IMR-90 (cell line): ENCODE results near the gene MAPKAPK2. TPM values are rescaled to one million over a fixed set of nuclear protein-coding genes. Genes with fewer than 3 reads are reported as not detected.

ENCODE experiments used
- ATAC-seq: fragments of 200-7000 bp; cut with Tn5 transposase; 2 replicates; pipeline ENCODE4 v1.9.1; 2020; ENCODE audit warnings: low read depth, mild to moderate bottlenecking, moderate library complexity
- BruUV-seq: library from RNA; stranded (reverse); fragments of 400-500 nt; replicated peaks from 2 replicates; lab custom pipeline; 2021; lab: Mats Ljungman, UMichigan
- CTCF ChIA-PET: fragments of 300-600 bp; formaldehyde crosslinking; extraction: SDS; loops from one replicate; lab custom pipeline; 2021; ENCODE audit warnings: antibody characterized with exemption; lab: Yijun Ruan, JAX
- POLR2A ChIA-PET: fragments of 300-600 bp; sonication (Branson Sonifier 250); formaldehyde crosslinking; loops from one replicate; lab custom pipeline; 2022; ENCODE audit warnings: antibody characterized with exemption; ENCODE audit not compliant: unreplicated experiment; lab: Charles Lee
- DNase-seq: peaks from one replicate; pipeline ENCODE4 v3.0.0; 2013
- H2AFZ ChIP-seq: replicated peaks from 2 replicates; pipeline ENCODE3; 2013; ENCODE audit warnings: low read length, mild to moderate bottlenecking; ENCODE audit not compliant: poor library complexity
- H2AK5ac ChIP-seq: 2 replicates; pipeline ENCODE4 v1.6.1; 2013; ENCODE audit warnings: low read depth, low read length, inconsistent platforms
- H2AK9ac ChIP-seq: replicated peaks from 2 replicates; pipeline ENCODE3; 2013; ENCODE audit warnings: mild to moderate bottlenecking, low read depth, low read length, moderate library complexity; ENCODE audit not compliant: poor library complexity
- H2BK120ac ChIP-seq: 2 replicates; pipeline ENCODE4 v1.6.1; 2013; ENCODE audit warnings: low read depth, low read length, inconsistent platforms
- H2BK15ac ChIP-seq: 3 replicates; pipeline ENCODE4 v1.6.1; 2013; ENCODE audit warnings: low read depth, low read length, inconsistent platforms
- H2BK20ac ChIP-seq: 2 replicates; pipeline ENCODE4 v1.6.1; 2013; ENCODE audit warnings: low read depth, mild to moderate bottlenecking, inconsistent platforms, low read length, moderate library complexity
- H2BK5ac ChIP-seq: 2 replicates; pipeline ENCODE4 v1.6.1; 2013; ENCODE audit warnings: mild to moderate bottlenecking, low read depth, low read length, inconsistent platforms; ENCODE audit not compliant: poor library complexity, severe bottlenecking
- H3K14ac ChIP-seq: replicated peaks from 2 replicates; pipeline ENCODE4 v1.6.1; 2013; ENCODE audit warnings: low read depth, low read length, inconsistent platforms
- H3K18ac ChIP-seq: 2 replicates; pipeline ENCODE4 v1.6.1; 2013; ENCODE audit warnings: low read depth, low read length, control low read depth
- H3K23ac ChIP-seq: 2 replicates; pipeline ENCODE4 v1.6.1; 2013; ENCODE audit warnings: low read depth, low read length, inconsistent platforms
- H3K27ac ChIP-seq: 2 replicates; pipeline ENCODE4 v1.5.1; 2013; ENCODE audit warnings: mild to moderate bottlenecking, control low read depth, low read length; ENCODE audit not compliant: insufficient read depth
- H3K27me3 ChIP-seq: 2 replicates; pipeline ENCODE4 v1.6.1; 2013; ENCODE audit warnings: low read length; ENCODE audit not compliant: control insufficient read depth, insufficient read depth
- H3K36me3 ChIP-seq: 2 replicates; pipeline ENCODE4 v1.6.1; 2013; ENCODE audit warnings: low read length, mixed read lengths; ENCODE audit not compliant: control insufficient read depth, insufficient read depth
- H3K4ac ChIP-seq: 2 replicates; pipeline ENCODE4 v1.6.1; 2013; ENCODE audit warnings: low read depth, low read length, inconsistent platforms
- H3K4me1 ChIP-seq: 2 replicates; pipeline ENCODE4 v1.6.1; 2013; ENCODE audit warnings: low read length, mixed read lengths; ENCODE audit not compliant: control insufficient read depth, insufficient read depth
- H3K4me2 ChIP-seq: 2 replicates; pipeline ENCODE4 v1.6.1; 2013; ENCODE audit warnings: low read depth, mild to moderate bottlenecking, control low read depth, low read length, moderate library complexity
- H3K4me3 ChIP-seq: 2 replicates; pipeline ENCODE4 v1.5.1; 2013; ENCODE audit warnings: low read depth, mild to moderate bottlenecking, control low read depth, low read length, moderate library complexity; ENCODE audit not compliant: insufficient read depth
- H3K56ac ChIP-seq: 2 replicates; pipeline ENCODE4 v1.6.1; 2013; ENCODE audit warnings: low read length, inconsistent platforms; ENCODE audit not compliant: insufficient read depth; ENCODE audit errors: extremely low read depth
- H3K79me1 ChIP-seq, 2 experiments: 2 replicates each; pipeline ENCODE4 v1.6.1; 2013; ENCODE audit warnings: low read length in 2 of 2, inconsistent platforms in 1 of 2, low read depth in 1 of 2
- H3K9ac ChIP-seq: 2 replicates; pipeline ENCODE4 v1.6.1; 2013; ENCODE audit warnings: low read depth, low read length, control low read depth
- H3K9me1 ChIP-seq: 2 replicates; pipeline ENCODE4 v1.6.1; 2013; ENCODE audit warnings: low read length, inconsistent platforms; ENCODE audit not compliant: insufficient read depth
- H3K9me3 ChIP-seq: 2 replicates; pipeline ENCODE4 v1.6.1; 2013; ENCODE audit warnings: low read length; ENCODE audit not compliant: control insufficient read depth, insufficient read depth
- H4K20me1 ChIP-seq: 2 replicates; pipeline ENCODE4 v1.6.1; 2013; ENCODE audit warnings: low read length, inconsistent platforms; ENCODE audit not compliant: insufficient read depth
- H4K5ac ChIP-seq: 2 replicates; pipeline ENCODE4 v1.6.1; 2013; ENCODE audit warnings: mild to moderate bottlenecking, low read depth, low read length, control low read depth
- H4K8ac ChIP-seq, 2 experiments: 2 replicates each; pipeline ENCODE4 v1.6.1; 2013; ENCODE audit warnings: low read depth in 2 of 2, low read length in 2 of 2, control low read depth in 1 of 2, inconsistent platforms in 1 of 2
- H4K91ac ChIP-seq: 2 replicates; pipeline ENCODE4 v1.6.1; 2013; ENCODE audit warnings: low read depth, low read length, inconsistent platforms; ENCODE audit not compliant: insufficient read depth
- BHLHE40 ChIP-seq: fragments of 150-350 bp; IDR thresholded peaks from 2 replicates; pipeline ENCODE4 v1.6.1; 2016; ENCODE audit warnings: mild to moderate bottlenecking, low read depth, low read length
- CEBPB ChIP-seq: IDR thresholded peaks from 2 replicates; pipeline ENCODE4 v1.6.1; 2012; ENCODE audit warnings: low read depth, low read length, improper control_type of control experiment
- CHD1 ChIP-seq: IDR thresholded peaks from 2 replicates; pipeline ENCODE4 v1.6.1; 2012; ENCODE audit warnings: low read depth, low read length, improper control_type of control experiment
- ELK1 ChIP-seq: fragments of 150-350 bp; IDR thresholded peaks from 2 replicates; pipeline ENCODE4 v1.6.1; 2016; ENCODE audit warnings: low read depth, mild to moderate bottlenecking, low read length, moderate library complexity, borderline replicate concordance
- MXI1 ChIP-seq: IDR thresholded peaks from 2 replicates; pipeline ENCODE4 v1.6.1; 2012; ENCODE audit warnings: low read depth, mild to moderate bottlenecking, low read length, moderate library complexity, borderline replicate concordance
- RAD21 ChIP-seq: IDR thresholded peaks from 2 replicates; pipeline ENCODE4 v1.6.1; 2012; ENCODE audit warnings: low read length, improper control_type of control experiment
- RFX5 ChIP-seq: IDR thresholded peaks from 2 replicates; pipeline ENCODE4 v1.8.0; 2012; ENCODE audit warnings: low read depth, mild to moderate bottlenecking, low read length, moderate library complexity
- WGBS, 2 experiments: methylation state at CpG; one replicate each; pipeline versions ENCODE4 v1.1.5 to v1.1.7; 2013; ENCODE audit warnings: missing lambda C conversion rate in 2 of 2; ENCODE audit not compliant: insufficient read length in 1 of 2; ENCODE audit errors: extremely low coverage in 2 of 2; 5-methylcytosine and 5-hydroxymethylcytosine counted together
- dilution Hi-C: fragments of 300-500 bp; cut with HindIII; formaldehyde crosslinking; loops from one replicate; pipeline ENCODE4 v1.14.3; 2018; ENCODE audit warnings: low sequenced_read_pairs; ENCODE audit not compliant: unreplicated experiment
- in situ Hi-C: fragments of 300-500 bp; cut with MboI; formaldehyde crosslinking; loops from 3 replicates; pipeline ENCODE4 v1.14.3; 2019; ENCODE audit warnings: low sequenced_read_pairs, inconsistent platforms, mixed read lengths
- intact Hi-C: fragments of 100-400 bp; cut with micrococcal nuclease; formaldehyde crosslinking; loops from 2 replicates; pipeline ENCODE4 v1.10.0; 2022
- polyA plus RNA-seq, 3 experiments: library from polyadenylated mRNA; depleted of rRNA; stranded (reverse); fragments of >200 nt; gene quantifications; 2 replicates each; pipeline ENCODE4 v1.2.3, GENCODE V29; 2012; ENCODE audit warnings: low replicate concordance in 1 of 3
- total RNA-seq: library from RNA; depleted of rRNA; stranded (reverse); fragments of >200 nt; gene quantifications from 2 replicates; pipeline ENCODE4 v1.2.3, GENCODE V29; 2012
- TF ChIP-seq, protein P1 (sequence below): fragments of 150-350 bp; IDR thresholded peaks from 2 replicates; pipeline ENCODE4 v1.6.1; 2017; ENCODE audit warnings: mild to moderate bottlenecking, antibody characterized with exemption, low read length, low read depth

Gene MAPKAPK2
- total and polyA plus RNA-seq, 2 of the 4 experiments (the other 2 are of a cell fraction): 56.5 to 66.4 TPM

DNA sequence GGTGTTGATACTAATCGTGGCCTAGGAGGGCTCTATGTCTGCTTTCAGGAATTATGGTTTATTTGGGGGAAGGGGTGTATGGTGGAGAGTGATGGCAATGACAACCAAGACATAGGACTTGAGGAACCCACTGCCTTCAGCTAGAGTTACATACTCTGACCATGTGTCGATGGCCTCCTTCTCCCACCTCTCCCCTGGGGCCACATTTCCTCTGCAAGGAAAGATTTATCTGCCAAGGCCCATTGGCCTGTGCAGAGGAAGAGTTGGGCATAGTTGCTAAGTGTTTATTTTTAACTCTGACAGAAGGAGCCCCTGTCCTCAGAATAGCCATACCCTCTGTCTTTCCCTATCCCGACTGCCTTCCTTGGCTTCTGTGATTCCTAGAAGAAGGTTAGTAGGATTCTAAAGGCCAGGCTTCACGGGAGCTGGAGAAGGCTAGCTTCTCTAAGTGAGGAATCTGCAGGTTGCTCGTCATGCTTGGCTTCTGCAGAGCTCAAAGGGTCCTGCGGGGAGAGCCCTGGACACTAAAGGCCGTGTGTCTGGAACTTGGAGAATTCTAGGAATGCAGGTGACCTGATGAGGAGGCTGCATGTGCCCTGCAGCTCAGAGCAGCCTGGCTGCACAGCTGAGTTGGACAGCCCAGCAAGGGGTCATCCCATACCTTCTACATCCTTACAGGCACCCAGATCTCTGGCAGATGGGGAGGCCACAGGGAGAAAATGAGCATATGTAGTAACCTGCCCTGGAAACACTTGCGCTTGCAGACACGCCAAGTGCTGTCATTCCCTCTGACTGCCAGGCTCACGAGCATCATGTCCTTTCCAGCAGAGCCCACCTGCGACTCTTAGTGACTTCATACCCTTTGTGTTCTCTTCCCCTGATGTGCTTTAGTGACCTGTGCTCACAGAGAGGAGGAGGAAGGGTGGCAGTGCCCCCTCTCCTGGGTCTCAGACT is 9.7 kb downstream of the MAPKAPK2 start:
- intact Hi-C loops: no loop called here
- Histone ChIP-seq H2AK9ac (peak overlapping the region; percentile 1), H3K9me3 (no peaks in the 10 kb centered on the region), H3K4me1 (peaks cover 55% of the 10 kb centered on the region), H4K91ac (no peak overlapping the region), H3K27ac (no peak overlapping the region), H3K56ac (no peak overlapping the region), H4K20me1 (peaks cover 100% of the 10 kb centered on the region), H3K9ac (no peak overlapping the region; the same call in 1 of the 2 replicates), H3K79me1 (peaks cover 26 to 100% of the 10 kb centered on the region in 2 experiments), H2AFZ (no peak overlapping the region), H3K9me1 (peaks cover 83% of the 10 kb centered on the region), H3K18ac (no peak overlapping the region), H4K5ac (no peak overlapping the region), H3K27me3 (no peaks in the 10 kb centered on the region), H3K4me2 (no peak overlapping the region), H3K14ac (no peak overlapping the region), H2BK20ac (no peak overlapping the region), H3K4me3 (no peak overlapping the region), H3K36me3 (peaks cover 6% of the 10 kb centered on the region; the same call in 1 of the 2 replicates), H2BK5ac (no peak overlapping the region), H2BK15ac (no peak overlapping the region), H3K4ac (no peak overlapping the region), H2BK120ac (no peak overlapping the region), H2AK5ac (no peak overlapping the region), H3K23ac (peak overlapping the region; percentile 29), H4K8ac (no peak overlapping the region)
- CTCF ChIA-PET: interaction anchor here (0.6 kb wide), 1 partner anchor 15 kb away, joined by 7 read pairs; no protein-coding TSS in a partner anchor
- no TSS peak for BruUV-seq
- WGBS, 2 experiments: 100% methylated on average over 2 of the region's 11 CpGs; no CpG with 5 or more reads in 1 of the 2 experiments
- dilution Hi-C loops: no loop called here
- POLR2A ChIA-PET: no interaction called here
- ATAC-seq (no peak), DNase-seq (no peak)
- in situ Hi-C loops: no loop called here
- TF ChIP-seq MXI1 (no peak), CEBPB (no peak), BHLHE40 (no peak), CHD1 (no peak), ELK1 (no peak), RAD21 (no peak), RFX5 (no peak)
- TF ChIP-seq, protein P1, sequence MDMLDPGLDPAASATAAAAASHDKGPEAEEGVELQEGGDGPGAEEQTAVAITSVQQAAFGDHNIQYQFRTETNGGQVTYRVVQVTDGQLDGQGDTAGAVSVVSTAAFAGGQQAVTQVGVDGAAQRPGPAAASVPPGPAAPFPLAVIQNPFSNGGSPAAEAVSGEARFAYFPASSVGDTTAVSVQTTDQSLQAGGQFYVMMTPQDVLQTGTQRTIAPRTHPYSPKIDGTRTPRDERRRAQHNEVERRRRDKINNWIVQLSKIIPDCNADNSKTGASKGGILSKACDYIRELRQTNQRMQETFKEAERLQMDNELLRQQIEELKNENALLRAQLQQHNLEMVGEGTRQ: no peak
